Mesenchymal stem cell (in vitro differentiated cells and primary cell): Measurements from ENCODE around the gene BLID.

Source experiments
- DNase-seq: peaks from one replicate; pipeline ENCODE4 v3.0.0-alpha.2; 2013
- H2AFZ ChIP-seq: one replicate; pipeline ENCODE4 v1.6.1; 2013; ENCODE audit warnings: low read depth, mild to moderate bottlenecking, control low read depth, inconsistent platforms, low read length, moderate library complexity
- H2AK5ac ChIP-seq: 2 replicates; pipeline ENCODE4 v1.6.1; 2013; ENCODE audit warnings: low read length, moderate library complexity, mild to moderate bottlenecking, inconsistent platforms; ENCODE audit not compliant: severe bottlenecking
- H2BK120ac ChIP-seq: one replicate; pipeline ENCODE4 v1.6.1; 2013; ENCODE audit warnings: low read depth, mild to moderate bottlenecking, inconsistent platforms, low read length, moderate library complexity
- H2BK12ac ChIP-seq, 2 experiments: one replicate each; pipeline ENCODE4 v1.6.1; 2013; ENCODE audit warnings: inconsistent platforms in 2 of 2, low read length in 2 of 2, mild to moderate bottlenecking in 2 of 2, moderate library complexity in 2 of 2, control low read depth in 1 of 2
- H2BK15ac ChIP-seq: one replicate; pipeline ENCODE4 v1.6.1; 2013; ENCODE audit warnings: mild to moderate bottlenecking, low read depth, inconsistent platforms; ENCODE audit not compliant: poor library complexity, severe bottlenecking
- H2BK5ac ChIP-seq: 2 replicates; pipeline ENCODE4 v1.6.1; 2013; ENCODE audit warnings: low read depth, mild to moderate bottlenecking, low read length, control low read depth, inconsistent platforms; ENCODE audit not compliant: poor library complexity, severe bottlenecking
- H3K14ac ChIP-seq, 2 experiments: one replicate each; pipeline ENCODE4 v1.6.1; 2013; ENCODE audit warnings: inconsistent platforms in 2 of 2, low read length in 2 of 2, control low read depth in 1 of 2, mild to moderate bottlenecking in 1 of 2, moderate library complexity in 1 of 2
- H3K18ac ChIP-seq, 2 experiments: one replicate each; pipeline ENCODE4 v1.6.1; 2013; ENCODE audit warnings: inconsistent platforms in 2 of 2, low read length in 2 of 2, control low read depth in 1 of 2, low read depth in 1 of 2, mild to moderate bottlenecking in 1 of 2
- H3K23ac ChIP-seq, 2 experiments: one replicate each; pipeline ENCODE4 v1.6.1; 2013; ENCODE audit warnings: inconsistent platforms in 2 of 2, low read length in 2 of 2, mild to moderate bottlenecking in 2 of 2, moderate library complexity in 2 of 2, control low read depth in 1 of 2
- H3K27ac ChIP-seq: 2 replicates; pipeline ENCODE4 v1.5.1; 2013; ENCODE audit warnings: mild to moderate bottlenecking, moderate library complexity, low read length, control low read depth, inconsistent platforms; ENCODE audit not compliant: poor library complexity, severe bottlenecking
- H3K27me3 ChIP-seq, 2 experiments: 2 replicates each; pipeline versions ENCODE4 v1.6.1 to v1.7.0; 2013; ENCODE audit warnings: low read length in 2 of 2, mild to moderate bottlenecking in 2 of 2, moderate library complexity in 2 of 2, control low read depth in 1 of 2, inconsistent platforms in 1 of 2; ENCODE audit not compliant: control insufficient read depth in 1 of 2, insufficient read depth in 1 of 2
- H3K36me3 ChIP-seq, 2 experiments: 2 replicates each; pipeline versions ENCODE4 v1.6.1 to v1.7.0; 2013; ENCODE audit warnings: low read length in 2 of 2, control low read depth in 1 of 2, inconsistent platforms in 1 of 2, low read depth in 1 of 2, mild to moderate bottlenecking in 1 of 2; ENCODE audit not compliant: insufficient read depth in 2 of 2, control insufficient read depth in 1 of 2
- H3K4ac ChIP-seq, 2 experiments: one replicate each; pipeline ENCODE4 v1.6.1; 2013; ENCODE audit warnings: inconsistent platforms in 2 of 2, low read length in 2 of 2, mild to moderate bottlenecking in 2 of 2, moderate library complexity in 2 of 2, control low read depth in 1 of 2, low read depth in 1 of 2
- H3K4me1 ChIP-seq: 2 replicates; pipeline ENCODE4 v1.6.1; 2013; ENCODE audit warnings: low read depth, low read length, control low read depth; ENCODE audit not compliant: control insufficient read depth, insufficient read depth
- H3K4me2 ChIP-seq: 2 replicates; pipeline ENCODE4 v1.6.1; 2013; ENCODE audit warnings: low read length, mild to moderate bottlenecking, inconsistent platforms; ENCODE audit not compliant: poor library complexity, severe bottlenecking
- H3K4me3 ChIP-seq, 2 experiments: 2 replicates each; pipeline versions ENCODE4 v1.5.1 to v1.7.0; 2013; ENCODE audit warnings: low read length in 2 of 2, mild to moderate bottlenecking in 2 of 2, control low read depth in 1 of 2, low read depth in 1 of 2; ENCODE audit not compliant: insufficient read depth in 1 of 2
- H3K79me1 ChIP-seq: replicated peaks from 2 replicates; pipeline ENCODE4 v1.6.1; 2013; ENCODE audit warnings: mild to moderate bottlenecking, control low read depth, low read length, inconsistent platforms; ENCODE audit not compliant: poor library complexity, severe bottlenecking
- H3K9ac ChIP-seq: 2 replicates; pipeline ENCODE4 v1.7.0; 2013; ENCODE audit warnings: mild to moderate bottlenecking, low read length, moderate library complexity
- H3K9me3 ChIP-seq: 2 replicates; pipeline ENCODE4 v1.7.0; 2013; ENCODE audit warnings: mild to moderate bottlenecking, low read length; ENCODE audit not compliant: control insufficient read depth
- H4K8ac ChIP-seq: one replicate; pipeline ENCODE4 v1.6.1; 2013; ENCODE audit warnings: inconsistent platforms, mild to moderate bottlenecking, low read length, moderate library complexity
- H4K91ac ChIP-seq: one replicate; pipeline ENCODE4 v1.6.1; 2013; ENCODE audit warnings: mild to moderate bottlenecking, low read length, inconsistent platforms
- WGBS: methylation state at CpG from one replicate; pipeline ENCODE4 v1.1.7; 2013; ENCODE audit warnings: mixed read lengths; 5-methylcytosine and 5-hydroxymethylcytosine counted together

The BLID gene

GRCh38 chr11:122109932-122110331, 6.1 kb downstream of the BLID start:
- H3K14ac ChIP-seq = no peak overlapping the region
- DNase-seq = no peak
- H3K4me2 ChIP-seq = no peak overlapping the region
- H3K23ac ChIP-seq = no peak overlapping the region
- no peaks in the 10 kb centered on the region for H3K27me3 ChIP-seq
- no peak overlapping the region for H2AFZ ChIP-seq
- H3K4me1 ChIP-seq = peaks cover 4% of the 10 kb centered on the region
- no peak overlapping the region for H2AK5ac ChIP-seq
- no peak overlapping the region for H4K8ac ChIP-seq
- peaks cover 15% of the 10 kb centered on the region for H3K79me1 ChIP-seq
- peaks cover 0 to 79% of the 10 kb centered on the region in 2 experiments for H3K36me3 ChIP-seq
- H3K4ac ChIP-seq = no peak overlapping the region
- H3K27ac ChIP-seq = no peak overlapping the region
- H3K9ac ChIP-seq = no peak overlapping the region
- H2BK120ac ChIP-seq = no peak overlapping the region
- H2BK15ac ChIP-seq = no peak overlapping the region
- no peak overlapping the region for H2BK12ac ChIP-seq
- H3K9me3 ChIP-seq = no peaks in the 10 kb centered on the region
- no peak overlapping the region for H3K18ac ChIP-seq
- 97% methylated on average over 4 of the region's 4 CpGs for WGBS
- H2BK5ac ChIP-seq = no peak overlapping the region
- no peak overlapping the region for H3K4me3 ChIP-seq
- no peak overlapping the region for H4K91ac ChIP-seq

GRCh38 chr11:122108828-122109227, 7.2 kb downstream of the BLID start:
- H2BK15ac ChIP-seq = no peak overlapping the region
- H2BK5ac ChIP-seq = no peak overlapping the region
- H3K27me3 ChIP-seq = no peaks in the 10 kb centered on the region
- H3K36me3 ChIP-seq = peaks cover 0 to 78% of the 10 kb centered on the region in 2 experiments
- no peak overlapping the region for H2BK120ac ChIP-seq
- no peak overlapping the region for H3K4me3 ChIP-seq
- H2BK12ac ChIP-seq = no peak overlapping the region
- H3K18ac ChIP-seq = no peak overlapping the region
- WGBS = 97% methylated on average over 3 of the region's 3 CpGs
- H3K14ac ChIP-seq = no peak overlapping the region
- H3K4me1 ChIP-seq = peaks cover 4% of the 10 kb centered on the region
- no peak overlapping the region for H3K27ac ChIP-seq
- H3K23ac ChIP-seq = no peak overlapping the region
- no peak overlapping the region for H4K91ac ChIP-seq
- H2AFZ ChIP-seq = no peak overlapping the region
- H3K9ac ChIP-seq = no peak overlapping the region
- H3K4ac ChIP-seq = no peak overlapping the region
- H2AK5ac ChIP-seq = no peak overlapping the region
- H3K9me3 ChIP-seq = no peaks in the 10 kb centered on the region
- peaks cover 13% of the 10 kb centered on the region for H3K79me1 ChIP-seq
- H4K8ac ChIP-seq = no peak overlapping the region
- DNase-seq = no peak
- H3K4me2 ChIP-seq = no peak overlapping the region

GRCh38 chr11:122108192-122108799, 7.7 kb downstream of the BLID start:
- Histone ChIP-seq H3K4me2 (no peak overlapping the region), H4K8ac (no peak overlapping the region), H3K4ac (no peak overlapping the region), H3K18ac (no peak overlapping the region), H3K4me1 (peaks cover 4% of the 10 kb centered on the region), H3K79me1 (peaks cover 12% of the 10 kb centered on the region), H3K23ac (no peak overlapping the region), H2BK15ac (no peak overlapping the region), H2BK5ac (no peak overlapping the region), H3K9ac (peak overlapping the region; percentile 33), H2AFZ (no peak overlapping the region), H2AK5ac (no peak overlapping the region), H3K14ac (no peak overlapping the region), H3K4me3 (no peak overlapping the region), H3K27ac (no peak overlapping the region), H2BK120ac (no peak overlapping the region), H2BK12ac (no peak overlapping the region), H3K9me3 (no peaks in the 10 kb centered on the region), H3K27me3 (no peaks in the 10 kb centered on the region), H4K91ac (no peak overlapping the region), H3K36me3 (peaks cover 0 to 78% of the 10 kb centered on the region in 2 experiments)
- peak; percentile 59 for DNase-seq
- 75% methylated on average over 2 of the region's 3 CpGs for WGBS

- H3K27ac ChIP-seq = no peak overlapping the region
- no peak overlapping the region for H4K91ac ChIP-seq
- no peak overlapping the region for H2AK5ac ChIP-seq
- peak overlapping the region in 1 of 2 experiments; percentile 60 for H3K18ac ChIP-seq
- H3K4ac ChIP-seq = no peak overlapping the region
- H4K8ac ChIP-seq = no peak overlapping the region
- no peak for DNase-seq
- no peak overlapping the region for H3K4me3 ChIP-seq
- no peak overlapping the region for H3K14ac ChIP-seq
- H3K23ac ChIP-seq = no peak overlapping the region
- H3K9ac ChIP-seq = peak overlapping the region; percentile 33
- H2BK120ac ChIP-seq = no peak overlapping the region
- no peak overlapping the region for H2BK5ac ChIP-seq
- no peak overlapping the region for H2BK15ac ChIP-seq
- H3K27me3 ChIP-seq = no peaks in the 10 kb centered on the region
- 65% methylated on average over 3 of the region's 3 CpGs for WGBS
- H3K36me3 ChIP-seq = peaks cover 0 to 76% of the 10 kb centered on the region in 2 experiments
- H2BK12ac ChIP-seq = no peak overlapping the region
- peaks cover 10% of the 10 kb centered on the region for H3K79me1 ChIP-seq
- peaks cover 4% of the 10 kb centered on the region for H3K4me1 ChIP-seq
- H3K9me3 ChIP-seq = no peaks in the 10 kb centered on the region
- H2AFZ ChIP-seq = no peak overlapping the region
- no peak overlapping the region for H3K4me2 ChIP-seq
These were observed 8.4 kb downstream of the BLID start for GRCh38 chr11:122107566-122107965.
